GM23248 (cell line): Measurements from ENCODE around the gene TTC39B. TPM values are rescaled to one million over a fixed set of nuclear protein-coding genes. Genes with fewer than 3 reads are reported as not detected.

Experiments used
- DNase-seq: peaks from one replicate; pipeline ENCODE4 v3.0.0-alpha.2; 2015
- H2AFZ ChIP-seq: fragments of 200-600 bp; sonication (generic); 2 replicates; pipeline ENCODE4 v1.6.1; 2016; ENCODE audit warnings: antibody characterized with exemption
- H3F3A ChIP-seq: fragments of 200-600 bp; sonication (generic); 2 replicates; pipeline ENCODE4 v1.6.1; 2016; ENCODE audit warnings: mild to moderate bottlenecking, antibody characterized with exemption, mixed run types; ENCODE audit not compliant: insufficient read depth
- H3K27ac ChIP-seq: fragments of 200-600 bp; sonication (generic); 2 replicates; pipeline ENCODE4 v1.5.1; 2016; ENCODE audit warnings: mild to moderate bottlenecking
- H3K27me3 ChIP-seq: fragments of 200-600 bp; sonication (generic); replicated peaks from 2 replicates; pipeline ENCODE4 v1.6.1; 2016; ENCODE audit warnings: mild to moderate bottlenecking; ENCODE audit not compliant: insufficient read depth
- H3K36me3 ChIP-seq: fragments of 200-600 bp; sonication (generic); 2 replicates; pipeline ENCODE4 v1.6.1; 2016; ENCODE audit warnings: low read depth, mild to moderate bottlenecking
- H3K4me1 ChIP-seq: fragments of 200-600 bp; sonication (generic); 2 replicates; pipeline ENCODE4 v1.6.1; 2016; ENCODE audit warnings: mild to moderate bottlenecking; ENCODE audit not compliant: insufficient read depth
- H3K4me2 ChIP-seq: fragments of 200-600 bp; sonication (generic); one replicate; pipeline ENCODE4 v1.6.1; 2016; ENCODE audit warnings: mild to moderate bottlenecking; ENCODE audit not compliant: unreplicated experiment
- H3K4me3 ChIP-seq: fragments of 200-600 bp; sonication (generic); 2 replicates; pipeline ENCODE4 v1.5.1; 2016; ENCODE audit warnings: mild to moderate bottlenecking
- H3K79me2 ChIP-seq: fragments of 200-600 bp; sonication (generic); 2 replicates; pipeline ENCODE4 v1.6.1; 2016; ENCODE audit warnings: mild to moderate bottlenecking; ENCODE audit not compliant: insufficient read depth
- H3K9ac ChIP-seq: fragments of 200-600 bp; sonication (generic); 2 replicates; pipeline ENCODE4 v1.6.1; 2016; ENCODE audit warnings: mild to moderate bottlenecking
- H3K9me2 ChIP-seq: fragments of 200-600 bp; sonication (generic); 2 replicates; pipeline ENCODE4 v1.6.1; 2016; ENCODE audit warnings: mixed run types, mild to moderate bottlenecking, moderate library complexity; ENCODE audit not compliant: insufficient read depth
- H3K9me3 ChIP-seq: fragments of 200-600 bp; sonication (generic); one replicate; pipeline ENCODE4 v1.6.1; 2017; ENCODE audit warnings: low read depth
- H4K20me1 ChIP-seq: fragments of 200-600 bp; sonication (generic); 2 replicates; pipeline ENCODE4 v1.6.0; 2016; ENCODE audit not compliant: insufficient read depth
- EZH2 ChIP-seq: fragments of 200-600 bp; sonication (generic); IDR thresholded peaks from 2 replicates; pipeline ENCODE4 v1.6.1; 2018; ENCODE audit warnings: antibody characterized with exemption, mild to moderate bottlenecking; ENCODE audit not compliant: insufficient read depth, poor library complexity, severe bottlenecking
- EZH2phosphoT487 ChIP-seq: fragments of 200-600 bp; sonication (generic); IDR thresholded peaks from 2 replicates; pipeline ENCODE4 v1.6.1; 2018; ENCODE audit warnings: antibody characterized with exemption, moderate library complexity, mild to moderate bottlenecking, low read depth; ENCODE audit not compliant: insufficient read depth
- WGBS, 2 experiments: methylation state at CpG; one replicate each; pipeline ENCODE4 v1.1.6; 2015 to 2017; ENCODE audit warnings: low lambda C conversion rate in 2 of 2, low coverage in 1 of 2; ENCODE audit errors: missing lambda C conversion rate in 2 of 2; 5-methylcytosine and 5-hydroxymethylcytosine counted together
- in situ Hi-C: fragments of 300-500 bp; cut with MboI; formaldehyde crosslinking; loops from 2 replicates; pipeline ENCODE4 v1.15.0; 2020
- polyA plus RNA-seq: library from polyadenylated mRNA; unstranded; fragments of >200 nt; fragmentation: Nextera tagmentation; extraction: Ambion mirVana; gene quantifications from 2 replicates; pipeline ENCODE4 v1.2.1, GENCODE V29; 2016
- total RNA-seq: library from RNA; depleted of rRNA; stranded (reverse); fragments of >200 nt; shearing (Covaris generic); gene quantifications from 2 replicates; pipeline ENCODE4 v1.2.3, GENCODE V29; 2014

Gene TTC39B
- total and polyA plus RNA-seq, 2 experiments from 2014 or later, result 6.3 to 10.9 TPM

- Histone ChIP-seq H3K9me3 (no peaks in the 10 kb centered on the region), H3K9me2 (no peaks in the 10 kb centered on the region), H4K20me1 (no peaks in the 10 kb centered on the region), H3K27ac (no peak overlapping the region), H3K9ac (no peak overlapping the region), H3F3A (no peaks in the 10 kb centered on the region), H3K36me3 (no peaks in the 10 kb centered on the region), H3K79me2 (peaks cover 25% of the 10 kb centered on the region), H2AFZ (no peak overlapping the region), H3K4me3 (no peak overlapping the region), H3K4me1 (no peaks in the 10 kb centered on the region), H3K27me3 (no peaks in the 10 kb centered on the region), H3K4me2 (no peak overlapping the region)
- in situ Hi-C loops, result no loop called here
- 44 to 50% methylated on average over 13 of the region's 13 CpGs for WGBS, 2 experiments
- TF ChIP-seq EZH2phosphoT487 (no peak), EZH2 (no peak)
- peak; percentile 64 for DNase-seq
Measured at GRCh38 chr9:15231788-15232635, 75.0 kb downstream of the TTC39B start.

GRCh38 chr9:15229409-15229808, 77.6 kb downstream of the TTC39B start:
- no peaks in the 10 kb centered on the region for H3K36me3 ChIP-seq
- no peaks in the 10 kb centered on the region for H4K20me1 ChIP-seq
- H3F3A ChIP-seq, result no peaks in the 10 kb centered on the region
- H3K4me3 ChIP-seq, result no peak overlapping the region
- H3K27me3 ChIP-seq, result no peaks in the 10 kb centered on the region
- H3K4me2 ChIP-seq, result no peak overlapping the region
- no peak for DNase-seq
- TF ChIP-seq EZH2, result no peak
- TF ChIP-seq EZH2phosphoT487, result no peak
- in situ Hi-C loops, result no loop called here
- H2AFZ ChIP-seq, result no peak overlapping the region
- no peaks in the 10 kb centered on the region for H3K4me1 ChIP-seq
- H3K9ac ChIP-seq, result no peak overlapping the region
- WGBS, 2 experiments, result 65 to 74% methylated on average over 5 of the region's 5 CpGs
- no peak overlapping the region for H3K27ac ChIP-seq
- no peaks in the 10 kb centered on the region for H3K9me3 ChIP-seq
- H3K9me2 ChIP-seq, result no peaks in the 10 kb centered on the region
- peaks cover 10% of the 10 kb centered on the region; the same call in 1 of the 2 replicates for H3K79me2 ChIP-seq

- no peak for DNase-seq
- H3K27ac ChIP-seq, result no peak overlapping the region
- no peaks in the 10 kb centered on the region for H4K20me1 ChIP-seq
- H3K79me2 ChIP-seq, result peaks cover 10% of the 10 kb centered on the region; the same call in 1 of the 2 replicates
- no peak overlapping the region for H2AFZ ChIP-seq
- H3K36me3 ChIP-seq, result no peaks in the 10 kb centered on the region
- H3K9me3 ChIP-seq, result no peaks in the 10 kb centered on the region
- peaks cover 4% of the 10 kb centered on the region; the same call in 1 of the 2 replicates for H3K4me1 ChIP-seq
- peaks cover 9% of the 10 kb centered on the region for H3F3A ChIP-seq
- H3K4me2 ChIP-seq, result no peak overlapping the region
- H3K27me3 ChIP-seq, result no peaks in the 10 kb centered on the region
- H3K4me3 ChIP-seq, result no peak overlapping the region
- no peak for TF ChIP-seq EZH2phosphoT487
- TF ChIP-seq EZH2, result no peak
- in situ Hi-C loops, result no loop called here
- WGBS, 2 experiments, result 88 to 93% methylated on average over 4 of the region's 4 CpGs
- no peaks in the 10 kb centered on the region; the same call in 1 of the 2 replicates for H3K9me2 ChIP-seq
- no peak overlapping the region for H3K9ac ChIP-seq
Measured at GRCh38 chr9:15227491-15227890, 79.5 kb downstream of the TTC39B start.

- Histone ChIP-seq H2AFZ (no peak overlapping the region), H3K4me2 (no peak overlapping the region)
Measured at GRCh38 chr9:15225564-15226126, 81.4 kb downstream of the TTC39B start.

More at GRCh38 chr9:15225564-15226126, 81.4 kb downstream of the TTC39B start:
- no peaks in the 10 kb centered on the region for H3K9me3 ChIP-seq
- H3F3A ChIP-seq, result peaks cover 26% of the 10 kb centered on the region
- no peak for DNase-seq
- in situ Hi-C loops, result no loop called here
- no peaks in the 10 kb centered on the region for H4K20me1 ChIP-seq
- no peak overlapping the region for H3K4me3 ChIP-seq
- 95 to 97% methylated on average over 7 of the region's 7 CpGs for WGBS, 2 experiments
- no peak overlapping the region for H3K27ac ChIP-seq
- H3K9ac ChIP-seq, result no peak overlapping the region
- H3K79me2 ChIP-seq, result peaks cover 5% of the 10 kb centered on the region; the same call in 1 of the 2 replicates
- H3K36me3 ChIP-seq, result no peaks in the 10 kb centered on the region
- no peaks in the 10 kb centered on the region for H3K27me3 ChIP-seq
- TF ChIP-seq EZH2phosphoT487 (no peak), EZH2 (no peak)
- no peaks in the 10 kb centered on the region; the same call in 1 of the 2 replicates for H3K9me2 ChIP-seq
- peaks cover 22% of the 10 kb centered on the region for H3K4me1 ChIP-seq
